Activated naive CD8-positive, alpha-beta T cell treated with anti-CD3 and anti-CD28 coated beads for 36 hours (primary cell): ENCODE results near the gene RRAGA. TPM values are rescaled to one million over a fixed set of nuclear protein-coding genes. Genes with fewer than 3 reads are reported as not detected.
A peak's percentile ranks its signal among the peaks of the same experiment; 100 is the strongest.
"Not testable (repeated sequence)": the region's sequence is repeated elsewhere in the genome, so short reads cannot be mapped to it uniquely, and the experiment has no call there.

Experiments
- DNase-seq: peaks from one replicate; pipeline ENCODE4 v3.0.0; 2021
- H3K27ac Mint-ChIP-seq: one replicate; pipeline ENCODE4 v1.8.0; 2022; ENCODE audit warnings: mild to moderate bottlenecking, moderate library complexity, mixed read lengths
- H3K27me3 Mint-ChIP-seq: one replicate; pipeline ENCODE4 v1.8.0; 2022; ENCODE audit warnings: mild to moderate bottlenecking, mixed read lengths
- H3K36me3 Mint-ChIP-seq: one replicate; pipeline ENCODE4 v1.8.0; 2021; ENCODE audit warnings: mild to moderate bottlenecking, mixed read lengths
- H3K4me1 Mint-ChIP-seq: one replicate; pipeline ENCODE4 v1.8.0; 2021; ENCODE audit warnings: mixed read lengths
- H3K4me3 Mint-ChIP-seq: one replicate; pipeline ENCODE4 v1.8.0; 2022; ENCODE audit warnings: mild to moderate bottlenecking, moderate library complexity, mixed read lengths
- H3K9me3 Mint-ChIP-seq: one replicate; pipeline ENCODE4 v1.8.0; 2022; ENCODE audit warnings: mixed read lengths
- total RNA-seq, 2 experiments: library from RNA; stranded (reverse); gene quantifications; one replicate each; pipeline ENCODE4 v1.2.3, GENCODE V29; 2021

RRAGA gene
- total RNA-seq, 2 experiments from 2014 or later = 54.2 to 56.0 TPM

- no peak for DNase-seq
- no peak overlapping the region for H3K27ac Mint-ChIP-seq
Observed at GRCh38 chr9:19036611-19037010, 12.6 kb upstream of the RRAGA start.

GRCh38 chr9:19049917-19050636 is 850 bp downstream of the RRAGA start:
- no peak for DNase-seq
- Mint-ChIP-seq H3K36me3 (peaks cover 31% of the 10 kb centered on the region), H3K4me1 (peaks cover 24% of the 10 kb centered on the region), H3K27ac (peak overlapping the region; percentile 96), H3K27me3 (no peaks in the 10 kb centered on the region), H3K9me3 (no peaks in the 10 kb centered on the region), H3K4me3 (peak overlapping the region; percentile 96)

More at GRCh38 chr9:19036611-19037010, 12.6 kb upstream of the RRAGA start:
- no peaks in the 10 kb centered on the region for H3K9me3 Mint-ChIP-seq
- H3K4me1 Mint-ChIP-seq = no peaks in the 10 kb centered on the region
- H3K4me3 Mint-ChIP-seq = no peak overlapping the region
- H3K36me3 Mint-ChIP-seq = no peaks in the 10 kb centered on the region
- H3K27me3 Mint-ChIP-seq = no peaks in the 10 kb centered on the region

- Mint-ChIP-seq H3K36me3 (peaks cover 35% of the 10 kb centered on the region), H3K4me1 (peaks cover 24% of the 10 kb centered on the region), H3K4me3 (peak overlapping the region; percentile 96), H3K27ac (peak overlapping the region; percentile 96), H3K27me3 (no peaks in the 10 kb centered on the region), H3K9me3 (no peaks in the 10 kb centered on the region)
- DNase-seq = no peak
Observed at GRCh38 chr9:19050637-19051591, 1.7 kb downstream of the RRAGA start.

DNA sequence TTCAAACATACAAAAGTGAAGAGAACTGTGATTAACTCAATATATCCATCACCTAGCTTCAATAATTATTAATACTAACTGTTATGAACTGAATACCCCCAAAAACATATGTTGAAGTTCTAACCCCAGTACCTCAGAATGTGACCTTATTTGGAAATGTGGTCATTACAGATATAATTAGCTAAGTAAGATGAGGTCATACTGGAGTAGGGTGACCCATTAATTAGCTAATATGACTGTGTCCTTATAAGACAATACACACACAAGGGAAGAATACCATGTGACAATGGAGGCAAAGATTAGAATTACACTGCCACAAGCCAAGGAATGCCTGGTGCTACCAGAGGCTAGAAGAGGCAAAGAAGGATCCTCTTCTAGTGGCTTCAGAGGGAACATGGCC is 7.8 kb downstream of the RRAGA start:
- H3K36me3 Mint-ChIP-seq = peaks cover 51% of the 10 kb centered on the region
- no peak for DNase-seq
- H3K4me1 Mint-ChIP-seq = peaks cover 5% of the 10 kb centered on the region
- no peak overlapping the region for H3K4me3 Mint-ChIP-seq
- H3K27me3 Mint-ChIP-seq = no peaks in the 10 kb centered on the region
- H3K27ac Mint-ChIP-seq = no peak overlapping the region
- no peaks in the 10 kb centered on the region for H3K9me3 Mint-ChIP-seq

DNA sequence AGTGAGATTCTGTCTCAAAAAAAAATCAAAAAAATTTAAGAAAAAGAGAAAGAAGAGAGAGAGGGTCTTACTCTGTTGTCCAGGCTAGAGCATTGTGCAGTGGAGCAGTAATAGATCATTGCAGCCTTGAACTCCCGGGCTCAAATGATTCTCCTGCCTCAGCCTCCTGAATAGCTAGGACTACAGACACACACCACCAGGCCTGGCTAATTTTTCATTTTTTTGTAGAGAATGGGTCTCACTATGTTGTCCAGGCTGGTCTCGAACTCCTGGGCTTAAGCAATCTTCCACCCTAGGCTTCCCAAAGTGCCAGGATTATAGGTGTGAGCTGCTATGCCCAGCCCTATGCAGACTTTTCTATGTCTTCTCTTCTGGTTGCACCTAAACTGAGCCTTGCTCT is 25.0 kb downstream of the RRAGA start:
- Mint-ChIP-seq H3K4me1 (no peaks in the 10 kb centered on the region), H3K9me3 (no peaks in the 10 kb centered on the region), H3K27ac (no peak overlapping the region), H3K36me3 (peaks cover 46% of the 10 kb centered on the region), H3K4me3 (no peak overlapping the region), H3K27me3 (no peaks in the 10 kb centered on the region)
- no peak for DNase-seq

DNA sequence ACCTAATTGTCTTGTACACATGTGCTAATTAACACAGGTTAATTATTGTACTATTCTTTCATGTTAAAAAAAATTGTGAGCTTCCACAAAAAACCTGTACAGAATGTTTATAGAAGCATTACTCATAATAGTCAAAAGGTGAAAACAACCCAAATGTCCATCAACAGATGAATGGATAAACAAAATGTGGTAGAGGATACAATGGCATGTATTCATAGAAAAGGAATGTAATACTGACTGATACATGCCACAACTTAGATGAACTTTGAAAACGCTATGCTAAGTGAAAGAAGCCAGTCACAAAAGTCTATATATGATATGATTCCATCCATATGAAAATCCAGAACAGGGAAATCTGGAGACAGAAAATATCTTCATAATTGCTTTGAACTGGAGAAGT is 25.6 kb downstream of the RRAGA start:
- peaks cover 47% of the 10 kb centered on the region for H3K36me3 Mint-ChIP-seq
- no peaks in the 10 kb centered on the region for H3K9me3 Mint-ChIP-seq
- DNase-seq = no peak
- H3K4me1 Mint-ChIP-seq = no peaks in the 10 kb centered on the region
- H3K27me3 Mint-ChIP-seq = no peaks in the 10 kb centered on the region
- no peak overlapping the region for H3K4me3 Mint-ChIP-seq
- no peak overlapping the region for H3K27ac Mint-ChIP-seq

DNA sequence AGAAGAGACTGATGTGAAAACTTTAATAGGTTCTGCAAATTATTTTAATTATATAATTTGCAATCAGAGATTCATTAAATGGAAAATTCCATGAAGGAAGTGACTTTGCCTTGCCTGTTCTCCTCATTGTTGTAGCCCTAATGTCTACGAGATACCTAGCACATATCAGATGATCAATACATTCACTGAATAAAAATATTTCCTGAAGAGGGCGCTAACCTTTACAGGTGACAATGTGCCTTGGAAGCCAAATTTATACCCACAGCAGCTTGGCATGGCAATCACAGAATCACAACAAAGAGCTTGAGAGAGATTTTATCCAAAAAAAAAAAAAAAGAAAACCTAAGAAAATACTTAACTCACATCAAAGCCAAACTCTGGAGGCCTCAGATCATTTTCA is 36.1 kb downstream of the RRAGA start:
- Mint-ChIP-seq H3K27ac (no peak overlapping the region), H3K4me1 (no peaks in the 10 kb centered on the region), H3K4me3 (no peak overlapping the region), H3K36me3 (peaks cover 17% of the 10 kb centered on the region), H3K27me3 (no peaks in the 10 kb centered on the region), H3K9me3 (no peaks in the 10 kb centered on the region)
- no peak for DNase-seq

GRCh38 chr9:19087106-19088000 is 38.1 kb downstream of the RRAGA start:
- Mint-ChIP-seq H3K27me3 (no peaks in the 10 kb centered on the region), H3K27ac (no peak overlapping the region), H3K4me3 (no peak overlapping the region), H3K4me1 (no peaks in the 10 kb centered on the region), H3K9me3 (no peaks in the 10 kb centered on the region), H3K36me3 (peaks cover 17% of the 10 kb centered on the region)
- DNase-seq = no peak

GRCh38 chr9:19097431-19097830 is 48.2 kb downstream of the RRAGA start:
- peaks cover 34% of the 10 kb centered on the region for H3K36me3 Mint-ChIP-seq

More at GRCh38 chr9:19097431-19097830, 48.2 kb downstream of the RRAGA start:
- not testable (repeated sequence) for DNase-seq, H3K4me3 Mint-ChIP-seq, H3K9me3 Mint-ChIP-seq, H3K27me3 Mint-ChIP-seq
- peak overlapping the region; percentile 25 for H3K27ac Mint-ChIP-seq
- H3K4me1 Mint-ChIP-seq = peaks cover 30% of the 10 kb centered on the region

Other genes starting within 250 kb of the RRAGA start
- not detected for gene SAXO1, start 16.2 kb upstream of the RRAGA start, total RNA-seq
- 10 to 100 TPM; 34.0 to 35.8 TPM for gene HAUS6, start 53.5 kb downstream of the RRAGA start, total RNA-seq
- gene PLIN2, start 78.1 kb downstream of the RRAGA start, total RNA-seq = 10 to 100 TPM; 82.9 to 84.4 TPM
- gene DENND4C, start 181.3 kb downstream of the RRAGA start, total RNA-seq = 10 to 100 TPM; 12.8 to 15.1 TPM